RWPE2 (cell line): ENCODE results near the gene FRMPD4.
A peak's percentile ranks its signal among the peaks of the same experiment; 100 is the strongest.

Experiments
- ATAC-seq: fragments of 200-7000 bp; cut with Tn5 transposase; 3 replicates; pipeline ENCODE4 v1.9.1; 2021; ENCODE audit warnings: low read depth
- DNase-seq: peaks from one replicate; pipeline ENCODE4 v3.0.0-alpha.2; 2020; ENCODE audit warnings: low spot score
- H3K27ac ChIP-seq: fragments of 450-650 bp; 2 replicates; pipeline ENCODE4 v1.5.1; 2017; ENCODE audit warnings: mild to moderate bottlenecking; ENCODE audit not compliant: poor library complexity, severe bottlenecking
- H3K27me3 ChIP-seq: fragments of 250-450 bp; sonication (Bioruptor Pico); 2 replicates; pipeline ENCODE4 v1.5.1; 2021; ENCODE audit warnings: mild to moderate bottlenecking, moderate library complexity; ENCODE audit not compliant: insufficient read depth, poor library complexity, severe bottlenecking
- H3K36me3 ChIP-seq: fragments of 250-450 bp; sonication (Bioruptor Pico); 2 replicates; pipeline ENCODE4 v1.5.1; 2020; ENCODE audit warnings: low read depth, mild to moderate bottlenecking, moderate library complexity
- H3K4me1 ChIP-seq: fragments of 250-450 bp; sonication (Bioruptor Pico); 2 replicates; pipeline ENCODE4 v1.5.1; 2021; ENCODE audit warnings: mild to moderate bottlenecking, moderate library complexity; ENCODE audit not compliant: insufficient read depth, poor library complexity, severe bottlenecking
- H3K4me3 ChIP-seq: fragments of 250-450 bp; sonication (Bioruptor Pico); 2 replicates; pipeline ENCODE4 v1.5.1; 2021; ENCODE audit warnings: mild to moderate bottlenecking, moderate library complexity; ENCODE audit not compliant: severe bottlenecking
- H3K9me3 ChIP-seq: fragments of 250-450 bp; sonication (Bioruptor Pico); 2 replicates; pipeline ENCODE4 v1.5.1; 2021; ENCODE audit warnings: mild to moderate bottlenecking, moderate library complexity; ENCODE audit not compliant: severe bottlenecking
- CTCF ChIP-seq: fragments of 450-650 bp; IDR thresholded peaks from one replicate; pipeline ENCODE4 v1.5.1; 2017; ENCODE audit warnings: mild to moderate bottlenecking, moderate library complexity; ENCODE audit not compliant: poor library complexity, severe bottlenecking

The FRMPD4 gene

GRCh38 chrX:12657433-12657832, 519.2 kb downstream of the FRMPD4 start:
- Histone ChIP-seq H3K4me3 (no peak overlapping the region), H3K36me3 (no peaks in the 10 kb centered on the region), H3K27ac (no peak overlapping the region), H3K27me3 (no peaks in the 10 kb centered on the region), H3K4me1 (no peaks in the 10 kb centered on the region), H3K9me3 (no peaks in the 10 kb centered on the region)
- ATAC-seq (no peak), DNase-seq (no peak)
- no peak for TF ChIP-seq CTCF

GRCh38 chrX:12657881-12658280, 519.6 kb downstream of the FRMPD4 start:
- no peak for TF ChIP-seq CTCF
- H3K4me1 ChIP-seq: no peaks in the 10 kb centered on the region
- H3K36me3 ChIP-seq: no peaks in the 10 kb centered on the region
- ATAC-seq (no peak), DNase-seq (no peak)
- no peak overlapping the region for H3K27ac ChIP-seq
- H3K27me3 ChIP-seq: no peaks in the 10 kb centered on the region
- no peaks in the 10 kb centered on the region for H3K9me3 ChIP-seq
- no peak overlapping the region for H3K4me3 ChIP-seq

GRCh38 chrX:12661464-12661863, 523.2 kb downstream of the FRMPD4 start:
- no peak for TF ChIP-seq CTCF
- Histone ChIP-seq H3K4me3 (no peak overlapping the region), H3K27me3 (no peaks in the 10 kb centered on the region), H3K9me3 (no peaks in the 10 kb centered on the region), H3K4me1 (no peaks in the 10 kb centered on the region), H3K36me3 (no peaks in the 10 kb centered on the region), H3K27ac (no peak overlapping the region)
- ATAC-seq (no peak), DNase-seq (no peak)

GRCh38 chrX:12672367-12673106, 534.3 kb downstream of the FRMPD4 start:
- no peak overlapping the region for H3K27ac ChIP-seq
- no peak overlapping the region for H3K4me3 ChIP-seq
- no peaks in the 10 kb centered on the region for H3K9me3 ChIP-seq
- H3K36me3 ChIP-seq: no peaks in the 10 kb centered on the region
- peak; percentile 45; the same call in 1 of the 3 replicates for ATAC-seq
- no peak for TF ChIP-seq CTCF
- no peaks in the 10 kb centered on the region for H3K27me3 ChIP-seq
- H3K4me1 ChIP-seq: no peaks in the 10 kb centered on the region
- DNase-seq: no peak

GRCh38 chrX:12673487-12673886, 535.2 kb downstream of the FRMPD4 start:
- Histone ChIP-seq H3K27me3 (no peaks in the 10 kb centered on the region), H3K27ac (no peak overlapping the region), H3K4me3 (no peak overlapping the region), H3K9me3 (no peaks in the 10 kb centered on the region), H3K4me1 (no peaks in the 10 kb centered on the region), H3K36me3 (no peaks in the 10 kb centered on the region)
- ATAC-seq (no peak), DNase-seq (no peak)
- no peak for TF ChIP-seq CTCF
